Testis (tissue), 2 donors: ENCODE results near the gene ZNF443.

ENCODE experiments used
- CTCF ChIP-seq, 3 experiments: fragments of 450-650 bp in 2 of 3; fragments of 200-600 bp in 1 of 3; sonication (generic) in 1 of 3; IDR thresholded peaks; one replicate each; pipeline ENCODE4 v1.5.1; 2016 to 2019; ENCODE audit warnings: antibody characterized with exemption in 3 of 3, mild to moderate bottlenecking in 2 of 3, moderate library complexity in 1 of 3
- POLR2A ChIP-seq: fragments of 450-650 bp; IDR thresholded peaks from one replicate; pipeline ENCODE4 v1.6.1; 2017; ENCODE audit warnings: antibody characterized with exemption, mild to moderate bottlenecking, moderate library complexity

GRCh38 chr19:12411893-12412292 is 28.9 kb downstream of the ZNF443 start:
- TF ChIP-seq CTCF (IDR thresholded peaks at IDR 0.05), result no peak
- no peak for TF ChIP-seq POLR2A
